NOMO-1 treated with dmso at 0.1 percent for 144 hours (cell line): ENCODE results near the gene IQGAP2.

Source experiments
- DNase-seq: peaks from one replicate; lab custom pipeline; 2025; ENCODE audit not compliant: unreplicated experiment; lab: John Stamatoyannopoulos, UW

IQGAP2 gene

GRCh38 chr5:76561959-76562358 is 158.9 kb downstream of the IQGAP2 start:
- no peak for DNase-seq

GRCh38 chr5:76565009-76565408 is 161.9 kb downstream of the IQGAP2 start:
- DNase-seq: no peak

- no peak for DNase-seq
Observed at GRCh38 chr5:76570153-76570552, 167.1 kb downstream of the IQGAP2 start.

- no peak for DNase-seq
Observed at GRCh38 chr5:76571559-76571958, 168.5 kb downstream of the IQGAP2 start.

- DNase-seq: no peak
Observed at GRCh38 chr5:76576450-76576849, 173.4 kb downstream of the IQGAP2 start.

GRCh38 chr5:76576996-76577395 is 173.9 kb downstream of the IQGAP2 start:
- no peak for DNase-seq

GRCh38 chr5:76579166-76579937 is 176.3 kb downstream of the IQGAP2 start:
- DNase-seq: no peak

GRCh38 chr5:76580981-76581380 is 177.9 kb downstream of the IQGAP2 start:
- DNase-seq: no peak

GRCh38 chr5:76582230-76583162 is 179.4 kb downstream of the IQGAP2 start:
- DNase-seq: peak; percentile 89

GRCh38 chr5:76583163-76584047 is 180.3 kb downstream of the IQGAP2 start:
- no peak for DNase-seq

- DNase-seq: no peak
Observed at GRCh38 chr5:76585783-76586217, 182.7 kb downstream of the IQGAP2 start.

GRCh38 chr5:76586531-76586930 is 183.4 kb downstream of the IQGAP2 start:
- DNase-seq: no peak

- DNase-seq: no peak
Observed at GRCh38 chr5:76590027-76590426, 186.9 kb downstream of the IQGAP2 start.

- DNase-seq: no peak
Observed at GRCh38 chr5:76591366-76591765, 188.3 kb downstream of the IQGAP2 start.

- DNase-seq: no peak
Observed at GRCh38 chr5:76592692-76593091, 189.6 kb downstream of the IQGAP2 start.

GRCh38 chr5:76594107-76594506 is 191.0 kb downstream of the IQGAP2 start:
- no peak for DNase-seq

GRCh38 chr5:76595755-76596481 is 192.8 kb downstream of the IQGAP2 start:
- no peak for DNase-seq

- no peak for DNase-seq
Observed at GRCh38 chr5:76598531-76598930, 195.4 kb downstream of the IQGAP2 start.

GRCh38 chr5:76600716-76601115 is 197.6 kb downstream of the IQGAP2 start:
- no peak for DNase-seq

GRCh38 chr5:76601470-76601869 is 198.4 kb downstream of the IQGAP2 start:
- no peak for DNase-seq
